ENCODE results near the gene PDE5A.

The PDE5A gene

DNA sequence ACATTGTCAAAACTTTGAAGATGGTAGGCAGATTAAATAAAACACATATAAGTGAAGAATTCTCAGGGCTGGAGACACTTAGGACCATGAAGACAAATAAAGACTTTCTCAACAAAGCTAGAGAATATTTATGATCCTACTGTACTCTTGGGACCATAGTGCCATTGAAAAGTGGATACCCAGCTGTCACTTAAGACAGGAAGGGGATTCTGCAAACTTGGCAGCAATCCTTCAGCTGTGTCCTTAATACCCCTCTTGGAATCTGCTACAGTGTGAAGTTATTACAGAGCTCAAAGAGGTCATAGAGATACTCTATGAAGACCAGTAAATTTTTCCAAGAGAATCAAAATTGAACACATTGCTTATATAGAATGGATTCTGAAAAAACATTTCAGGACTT, 24.3 kb downstream of the PDE5A start:
- ATAC-seq (ENCODE audit: insufficient read depth, low read depth) (no peak), DNase-seq (no peak)
- TF ChIP-seq, protein P1, sequence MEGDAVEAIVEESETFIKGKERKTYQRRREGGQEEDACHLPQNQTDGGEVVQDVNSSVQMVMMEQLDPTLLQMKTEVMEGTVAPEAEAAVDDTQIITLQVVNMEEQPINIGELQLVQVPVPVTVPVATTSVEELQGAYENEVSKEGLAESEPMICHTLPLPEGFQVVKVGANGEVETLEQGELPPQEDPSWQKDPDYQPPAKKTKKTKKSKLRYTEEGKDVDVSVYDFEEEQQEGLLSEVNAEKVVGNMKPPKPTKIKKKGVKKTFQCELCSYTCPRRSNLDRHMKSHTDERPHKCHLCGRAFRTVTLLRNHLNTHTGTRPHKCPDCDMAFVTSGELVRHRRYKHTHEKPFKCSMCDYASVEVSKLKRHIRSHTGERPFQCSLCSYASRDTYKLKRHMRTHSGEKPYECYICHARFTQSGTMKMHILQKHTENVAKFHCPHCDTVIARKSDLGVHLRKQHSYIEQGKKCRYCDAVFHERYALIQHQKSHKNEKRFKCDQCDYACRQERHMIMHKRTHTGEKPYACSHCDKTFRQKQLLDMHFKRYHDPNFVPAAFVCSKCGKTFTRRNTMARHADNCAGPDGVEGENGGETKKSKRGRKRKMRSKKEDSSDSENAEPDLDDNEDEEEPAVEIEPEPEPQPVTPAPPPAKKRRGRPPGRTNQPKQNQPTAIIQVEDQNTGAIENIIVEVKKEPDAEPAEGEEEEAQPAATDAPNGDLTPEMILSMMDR (IDR thresholded peaks at IDR 0.05; ENCODE audit: borderline replicate concordance, extremely low read depth, low read length, poor library complexity, severe bottlenecking), result no peak
- TF ChIP-seq EZH2 (IDR thresholded peaks at IDR 0.05; ENCODE audit: borderline replicate concordance, low read depth, low read length, severe bottlenecking), result no peak
- H3K36me3 ChIP-seq (ENCODE audit: insufficient read depth, low read length), result no peaks in the 10 kb centered on the region
- no peaks in the 10 kb centered on the region for H3K4me1 ChIP-seq (ENCODE audit: insufficient read depth, low read length)
- no peaks in the 10 kb centered on the region for H4K20me1 ChIP-seq (ENCODE audit: insufficient read depth, low read length)
- no peak overlapping the region for H2AFZ ChIP-seq (ENCODE audit: low read depth, low read length)
- no peak overlapping the region for H3K9ac ChIP-seq (ENCODE audit: low read depth, low read length)
- H3K79me2 ChIP-seq (ENCODE audit: insufficient read depth, low read length), result no peaks in the 10 kb centered on the region
- no peak overlapping the region for H3K4me3 ChIP-seq (ENCODE audit: low read depth in 1 of 2, low read length in 2 of 2)
- H3K27ac ChIP-seq (ENCODE audit: low read length), result no peak overlapping the region
- no peaks in the 10 kb centered on the region for H3K9me3 ChIP-seq (ENCODE audit: insufficient read depth, low read length, severe bottlenecking)
- no peaks in the 10 kb centered on the region for H3K27me3 ChIP-seq (ENCODE audit: insufficient read depth, low read length, poor library complexity)
- no peak overlapping the region for H3K4me2 ChIP-seq (ENCODE audit: insufficient read depth, low read length)

DNA sequence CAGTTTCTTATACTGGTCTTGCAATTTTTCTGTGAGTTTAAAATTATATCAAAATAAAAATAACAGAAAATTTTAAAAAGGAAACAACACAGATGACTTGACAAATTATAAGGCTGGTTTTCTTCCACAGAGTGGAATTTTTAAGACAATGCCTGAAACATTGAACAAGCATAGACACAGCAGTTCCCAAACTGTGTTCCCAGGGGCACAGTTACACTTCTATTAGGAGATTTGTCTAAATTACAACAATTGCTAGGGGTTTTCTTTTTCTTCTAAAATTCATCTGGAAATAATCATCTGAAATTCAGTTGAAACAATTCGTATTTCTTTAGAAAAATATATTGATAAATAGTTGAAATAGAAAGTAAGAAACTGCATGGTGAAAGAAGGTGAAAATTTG, 26.2 kb downstream of the PDE5A start:
- no peaks in the 10 kb centered on the region for H3K79me2 ChIP-seq (ENCODE audit: insufficient read depth, low read length)
- no peaks in the 10 kb centered on the region for H3K9me3 ChIP-seq (ENCODE audit: insufficient read depth, low read length, severe bottlenecking)
- H3K4me3 ChIP-seq (ENCODE audit: low read depth in 1 of 2, low read length in 2 of 2), result no peak overlapping the region
- no peaks in the 10 kb centered on the region for H3K27me3 ChIP-seq (ENCODE audit: insufficient read depth, low read length, poor library complexity)
- no peak overlapping the region for H2AFZ ChIP-seq (ENCODE audit: low read depth, low read length)
- no peaks in the 10 kb centered on the region for H3K4me1 ChIP-seq (ENCODE audit: insufficient read depth, low read length)
- ATAC-seq (ENCODE audit: insufficient read depth, low read depth), result no peak
- H3K27ac ChIP-seq (ENCODE audit: low read length), result no peak overlapping the region
- TF ChIP-seq, protein P1 (IDR thresholded peaks at IDR 0.05; ENCODE audit: borderline replicate concordance, extremely low read depth, low read length, poor library complexity, severe bottlenecking), result no peak
- no peak for TF ChIP-seq EZH2 (IDR thresholded peaks at IDR 0.05; ENCODE audit: borderline replicate concordance, low read depth, low read length, severe bottlenecking)
- H4K20me1 ChIP-seq (ENCODE audit: insufficient read depth, low read length), result no peaks in the 10 kb centered on the region
- no peaks in the 10 kb centered on the region for H3K36me3 ChIP-seq (ENCODE audit: insufficient read depth, low read length)
- no peak for DNase-seq
- no peak overlapping the region for H3K4me2 ChIP-seq (ENCODE audit: insufficient read depth, low read length)
- no peak overlapping the region for H3K9ac ChIP-seq (ENCODE audit: low read depth, low read length)

DNA sequence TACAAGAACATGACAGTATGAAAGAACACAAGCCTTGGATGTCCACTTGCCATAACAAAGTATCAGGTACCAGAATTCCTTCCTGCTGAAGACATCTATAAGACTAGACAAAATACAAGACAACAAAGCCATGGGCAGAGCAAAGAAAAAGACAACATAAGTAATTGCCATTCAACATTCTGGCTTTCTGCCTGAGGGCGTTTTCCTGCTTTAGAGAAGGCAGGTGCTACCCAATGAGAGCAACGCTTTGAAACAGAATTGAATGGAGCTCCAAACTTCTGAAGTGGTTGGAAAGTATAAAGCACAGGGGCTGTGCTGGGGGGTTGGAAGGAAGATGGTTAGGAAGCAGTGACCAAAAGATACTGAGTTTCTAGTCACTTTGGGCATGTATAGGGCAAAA, 30.1 kb downstream of the PDE5A start:
- no peaks in the 10 kb centered on the region for H4K20me1 ChIP-seq (ENCODE audit: insufficient read depth, low read length)
- H3K9me3 ChIP-seq (ENCODE audit: insufficient read depth, low read length, severe bottlenecking), result no peaks in the 10 kb centered on the region
- H3K27ac ChIP-seq (ENCODE audit: low read length), result no peak overlapping the region
- no peak overlapping the region for H2AFZ ChIP-seq (ENCODE audit: low read depth, low read length)
- TF ChIP-seq, protein P1 (IDR thresholded peaks at IDR 0.05; ENCODE audit: borderline replicate concordance, extremely low read depth, low read length, poor library complexity, severe bottlenecking), result no peak
- no peak for TF ChIP-seq EZH2 (IDR thresholded peaks at IDR 0.05; ENCODE audit: borderline replicate concordance, low read depth, low read length, severe bottlenecking)
- H3K4me2 ChIP-seq (ENCODE audit: insufficient read depth, low read length), result no peak overlapping the region
- no peak overlapping the region for H3K9ac ChIP-seq (ENCODE audit: low read depth, low read length)
- no peaks in the 10 kb centered on the region for H3K27me3 ChIP-seq (ENCODE audit: insufficient read depth, low read length, poor library complexity)
- H3K4me1 ChIP-seq (ENCODE audit: insufficient read depth, low read length), result no peaks in the 10 kb centered on the region
- no peak for DNase-seq
- ATAC-seq (ENCODE audit: insufficient read depth, low read depth), result no peak
- no peaks in the 10 kb centered on the region for H3K79me2 ChIP-seq (ENCODE audit: insufficient read depth, low read length)
- H3K4me3 ChIP-seq (ENCODE audit: low read depth in 1 of 2, low read length in 2 of 2), result no peak overlapping the region
- H3K36me3 ChIP-seq (ENCODE audit: insufficient read depth, low read length), result no peaks in the 10 kb centered on the region

DNA sequence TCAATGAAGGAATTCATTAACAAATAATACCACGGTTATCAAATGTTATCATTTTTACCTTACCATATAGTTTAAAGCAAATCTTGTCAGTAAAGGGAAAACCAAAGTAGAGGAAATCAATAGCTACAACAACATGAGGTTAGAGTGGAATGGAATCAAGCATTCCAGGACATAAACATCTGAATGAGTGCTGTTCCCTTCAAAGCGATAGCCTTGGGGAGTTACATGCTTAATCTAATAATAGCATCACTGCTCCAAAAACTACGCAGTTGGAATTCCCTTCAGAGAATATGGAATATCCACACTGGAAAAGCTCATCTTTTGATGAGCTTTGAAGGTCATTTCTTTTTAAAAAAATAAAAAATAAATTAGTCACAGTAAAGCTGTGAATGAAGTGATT, 31.2 kb downstream of the PDE5A start:
- TF ChIP-seq, protein P1 (IDR thresholded peaks at IDR 0.05; ENCODE audit: borderline replicate concordance, extremely low read depth, low read length, poor library complexity, severe bottlenecking), result no peak
- no peak for TF ChIP-seq EZH2 (IDR thresholded peaks at IDR 0.05; ENCODE audit: borderline replicate concordance, low read depth, low read length, severe bottlenecking)
- no peaks in the 10 kb centered on the region for H3K79me2 ChIP-seq (ENCODE audit: insufficient read depth, low read length)
- DNase-seq (no peak), ATAC-seq (ENCODE audit: insufficient read depth, low read depth) (no peak)
- H3K4me3 ChIP-seq (ENCODE audit: low read depth in 1 of 2, low read length in 2 of 2), result no peak overlapping the region
- H3K27ac ChIP-seq (ENCODE audit: low read length), result no peak overlapping the region
- no peaks in the 10 kb centered on the region for H3K27me3 ChIP-seq (ENCODE audit: insufficient read depth, low read length, poor library complexity)
- H3K9ac ChIP-seq (ENCODE audit: low read depth, low read length), result no peak overlapping the region
- H2AFZ ChIP-seq (ENCODE audit: low read depth, low read length), result no peak overlapping the region
- no peaks in the 10 kb centered on the region for H3K36me3 ChIP-seq (ENCODE audit: insufficient read depth, low read length)
- no peaks in the 10 kb centered on the region for H4K20me1 ChIP-seq (ENCODE audit: insufficient read depth, low read length)
- no peak overlapping the region for H3K4me2 ChIP-seq (ENCODE audit: insufficient read depth, low read length)
- H3K9me3 ChIP-seq (ENCODE audit: insufficient read depth, low read length, severe bottlenecking), result no peaks in the 10 kb centered on the region
- H3K4me1 ChIP-seq (ENCODE audit: insufficient read depth, low read length), result no peaks in the 10 kb centered on the region

Measured in DND-41 (cell line).